HTR-8/SVneo (cell line): ENCODE results near the gene FPR3.

Source experiments
- DNase-seq: peaks from one replicate; pipeline ENCODE4 v3.0.0; 2011; ENCODE audit warnings: low spot score, mixed read lengths; ENCODE audit not compliant: insufficient read length
- FAIRE-seq: peaks from 2 replicates; lab custom pipeline; 2011; peaks lifted over from hg19 to GRCh38; lab: Jason Lieb, UNC

FPR3 gene

GRCh38 chr19:51861870-51862622, 67.1 kb downstream of the FPR3 start:
- FAIRE-seq (no peak), DNase-seq (no peak)

- DNase-seq (no peak), FAIRE-seq (no peak)
Measured at GRCh38 chr19:51873097-51873496, 78.1 kb downstream of the FPR3 start.
